H1 (cell line): Measurements from ENCODE around the gene AGBL1. TPM values are rescaled to one million over a fixed set of nuclear protein-coding genes. Genes with fewer than 3 reads are reported as not detected.

Experiments used
- CTCF ChIA-PET: fragments of 300-600 bp; sonication (Branson Sonifier 250); formaldehyde crosslinking; loops from one replicate; lab custom pipeline; 2021; ENCODE audit not compliant: partially characterized antibody; lab: Charles Lee
- POLR2A ChIA-PET: fragments of 300-600 bp; sonication (Branson Sonifier 250); formaldehyde crosslinking; loops from one replicate; lab custom pipeline; 2021; ENCODE audit warnings: inconsistent platforms; ENCODE audit not compliant: partially characterized antibody; lab: Charles Lee
- DNase-seq, 2 experiments: peaks; one replicate each; pipeline versions ENCODE4 v3.0.0 to v3.0.0-alpha.2; 2010 to 2022; ENCODE audit warnings: low spot score in 2 of 2, low read depth in 1 of 2, mixed read lengths in 1 of 2
- FAIRE-seq: peaks from 2 replicates; lab custom pipeline; 2011; peaks lifted over from hg19 to GRCh38; lab: Jason Lieb, UNC
- H2AFZ ChIP-seq: 2 replicates; pipeline ENCODE4 v1.8.1; 2012; ENCODE audit warnings: low read length, inconsistent platforms
- H2AK5ac ChIP-seq: 2 replicates; pipeline ENCODE4 v1.6.1; 2013; ENCODE audit warnings: low read depth, low read length
- H2BK120ac ChIP-seq: replicated peaks from 2 replicates; pipeline ENCODE3; 2013; ENCODE audit warnings: low read depth, low read length, inconsistent platforms
- H2BK12ac ChIP-seq: 2 replicates; pipeline ENCODE4 v1.6.1; 2013; ENCODE audit warnings: low read depth, low read length
- H2BK15ac ChIP-seq: 2 replicates; pipeline ENCODE4 v1.6.1; 2013; ENCODE audit warnings: low read length
- H2BK20ac ChIP-seq: 2 replicates; pipeline ENCODE4 v1.6.1; 2013; ENCODE audit warnings: low read length
- H2BK5ac ChIP-seq: 2 replicates; pipeline ENCODE4 v1.6.1; 2013; ENCODE audit warnings: low read depth, low read length
- H3K14ac ChIP-seq: 2 replicates; pipeline ENCODE4 v1.6.1; 2013; ENCODE audit warnings: inconsistent platforms; ENCODE audit not compliant: insufficient read length
- H3K18ac ChIP-seq: 2 replicates; pipeline ENCODE4 v1.6.1; 2013; ENCODE audit warnings: low read length; ENCODE audit errors: extremely low read depth
- H3K23ac ChIP-seq: 2 replicates; pipeline ENCODE4 v1.6.1; 2013; ENCODE audit warnings: inconsistent platforms; ENCODE audit not compliant: insufficient read length
- H3K23me2 ChIP-seq: 2 replicates; pipeline ENCODE4 v1.6.1; 2013; ENCODE audit warnings: low read depth, low read length
- H3K27ac ChIP-seq: 2 replicates; pipeline ENCODE4 v1.6.1; 2011; ENCODE audit warnings: low read depth, low read length, inconsistent platforms
- H3K27me3 ChIP-seq, 4 experiments: replicated peaks in 1 of 4; 1 replicate in 1 of 4; 2 replicates in 3 of 4; pipeline versions ENCODE4 v1.6.1 to v1.8.1; 2011 to 2013; ENCODE audit warnings: low read length in 3 of 4, mild to moderate bottlenecking in 3 of 4, inconsistent platforms in 2 of 4, mixed read lengths in 2 of 4, moderate library complexity in 1 of 4; ENCODE audit not compliant: control insufficient read depth in 3 of 4, insufficient read depth in 3 of 4; ENCODE audit errors: extremely low read depth in 1 of 4
- H3K36me3 ChIP-seq, 4 experiments: 2 replicates each; pipeline versions ENCODE4 v1.6.1 to v1.8.1; 2011 to 2013; ENCODE audit warnings: mild to moderate bottlenecking in 4 of 4, low read length in 3 of 4, moderate library complexity in 2 of 4, control low read depth in 1 of 4, inconsistent platforms in 1 of 4; ENCODE audit not compliant: insufficient read depth in 4 of 4, control insufficient read depth in 2 of 4
- H3K4ac ChIP-seq: replicated peaks from 2 replicates; pipeline ENCODE3; 2013; ENCODE audit warnings: low read length, low read depth, mixed read lengths, inconsistent platforms; ENCODE audit not compliant: insufficient read length
- H3K4me1 ChIP-seq, 4 experiments: replicated peaks in 1 of 4; 1 replicate in 1 of 4; 2 replicates in 3 of 4; pipeline versions ENCODE4 v1.6.1 to v1.8.1; 2011 to 2013; ENCODE audit warnings: low read length in 3 of 4, inconsistent platforms in 2 of 4, mixed read lengths in 1 of 4; ENCODE audit not compliant: insufficient read depth in 4 of 4, control insufficient read depth in 3 of 4
- H3K4me2 ChIP-seq, 2 experiments: 2 replicates each; pipeline versions ENCODE4 v1.6.1 to v1.8.1; 2011 to 2013; ENCODE audit warnings: low read depth in 2 of 2, low read length in 2 of 2, control low read depth in 1 of 2, inconsistent platforms in 1 of 2, mild to moderate bottlenecking in 1 of 2; ENCODE audit not compliant: insufficient read depth in 1 of 2
- H3K4me3 ChIP-seq, 4 experiments: fragments of 200-600, 300-600 bp in 1 of 4; sonication (generic), shearing (Covaris generic), sonication (Bioruptor Twin) in 1 of 4; 2 replicates each; pipeline versions ENCODE4 v1.5.1 to v1.8.1; 2011 to 2016; ENCODE audit warnings: low read length in 4 of 4, low read depth in 3 of 4, control low read depth in 2 of 4, inconsistent platforms in 2 of 4, mild to moderate bottlenecking in 2 of 4, mixed read lengths in 1 of 4, moderate library complexity in 1 of 4; ENCODE audit not compliant: insufficient read depth in 2 of 4; ENCODE audit errors: extremely low read depth in 1 of 4
- H3K56ac ChIP-seq: replicated peaks from 2 replicates; pipeline ENCODE3; 2013; ENCODE audit warnings: low read depth, mild to moderate bottlenecking, mixed read lengths, low read length, inconsistent platforms; ENCODE audit not compliant: insufficient read length
- H3K79me1 ChIP-seq: 2 replicates; pipeline ENCODE4 v1.6.1; 2013; ENCODE audit warnings: low read depth, low read length, control low read depth
- H3K79me2 ChIP-seq, 2 experiments: 2 replicates each; pipeline versions ENCODE4 v1.6.1 to v1.8.1; 2012 to 2013; ENCODE audit warnings: low read length in 2 of 2, mild to moderate bottlenecking in 2 of 2, inconsistent platforms in 1 of 2; ENCODE audit not compliant: insufficient read depth in 2 of 2, control insufficient read depth in 1 of 2
- H3K9ac ChIP-seq, 4 experiments: replicated peaks in 1 of 4; 1 replicate in 1 of 4; 2 replicates in 3 of 4; pipeline versions ENCODE4 v1.6.1 to v1.8.1; 2011 to 2013; ENCODE audit warnings: low read depth in 3 of 4, low read length in 3 of 4, control low read depth in 2 of 4, mild to moderate bottlenecking in 2 of 4, moderate library complexity in 2 of 4, inconsistent platforms in 1 of 4; ENCODE audit errors: extremely low read depth in 1 of 4
- H3K9me3 ChIP-seq, 2 experiments: 2 replicates each; pipeline versions ENCODE4 v1.6.1 to v1.8.1; 2012 to 2013; ENCODE audit warnings: mild to moderate bottlenecking in 2 of 2, moderate library complexity in 2 of 2, control low read depth in 1 of 2, inconsistent platforms in 1 of 2, low read depth in 1 of 2, low read length in 1 of 2, mixed read lengths in 1 of 2; ENCODE audit not compliant: insufficient read depth in 2 of 2
- H4K20me1 ChIP-seq, 2 experiments: replicated peaks in 1 of 2; 2 replicates each; pipeline versions ENCODE3 to v1.8.1; 2011 to 2013; ENCODE audit warnings: inconsistent platforms in 2 of 2, low read length in 2 of 2, mild to moderate bottlenecking in 1 of 2; ENCODE audit not compliant: insufficient read depth in 2 of 2, control insufficient read depth in 1 of 2
- H4K5ac ChIP-seq: 2 replicates; pipeline ENCODE4 v1.6.1; 2013; ENCODE audit warnings: low read length, low read depth, mixed read lengths, inconsistent platforms; ENCODE audit not compliant: insufficient read length
- H4K8ac ChIP-seq: 2 replicates; pipeline ENCODE4 v1.8.0; 2013; ENCODE audit warnings: mild to moderate bottlenecking, moderate library complexity, low read length, inconsistent platforms; ENCODE audit not compliant: insufficient read depth; ENCODE audit errors: extremely low read depth
- H4K91ac ChIP-seq: replicated peaks from 2 replicates; pipeline ENCODE3; 2013; ENCODE audit warnings: low read length, mixed read lengths, inconsistent platforms; ENCODE audit not compliant: insufficient read length
- CBX5 ChIP-seq: fragments of 300-800, 300-1000 bp; sonication (generic); IDR thresholded peaks from 2 replicates; pipeline ENCODE4 v1.7.1; 2016; ENCODE audit warnings: antibody characterized with exemption, low read length, low read depth
- FOSL1 ChIP-seq: IDR thresholded peaks from 2 replicates; pipeline ENCODE4 v1.6.1; 2011; ENCODE audit warnings: mild to moderate bottlenecking, low read depth, low read length, moderate library complexity; ENCODE audit not compliant: insufficient read depth
- GABPA ChIP-seq: IDR thresholded peaks from 2 replicates; pipeline ENCODE4 v1.6.1; 2011; ENCODE audit warnings: mild to moderate bottlenecking, low read length, moderate library complexity, borderline replicate concordance; ENCODE audit not compliant: insufficient read depth
- KDM1A ChIP-seq: fragments of 200-600, 300-600 bp; sonication (generic); IDR thresholded peaks from 2 replicates; pipeline ENCODE4 v1.7.1; 2016; ENCODE audit warnings: mild to moderate bottlenecking, low read length, borderline replicate concordance
- NRF1 ChIP-seq: IDR thresholded peaks from 2 replicates; pipeline ENCODE4 v1.6.1; 2011; ENCODE audit warnings: mild to moderate bottlenecking, low read depth, low read length, improper control_type of control experiment
- RAD21 ChIP-seq, 2 experiments: IDR thresholded peaks in 1 of 2; conservative IDR thresholded peaks in 1 of 2; 2 replicates each; pipeline ENCODE4 v1.6.1; 2011; ENCODE audit warnings: low read depth in 2 of 2, low read length in 2 of 2, improper control_type of control experiment in 1 of 2, inconsistent platforms in 1 of 2, mild to moderate bottlenecking in 1 of 2, moderate library complexity in 1 of 2
- RFX5 ChIP-seq: IDR thresholded peaks from 2 replicates; pipeline ENCODE4 v1.6.1; 2011; ENCODE audit warnings: low read depth, low read length, improper control_type of control experiment, borderline replicate concordance
- SIX5 ChIP-seq: IDR thresholded peaks from 2 replicates; pipeline ENCODE4 v1.6.1; 2011; ENCODE audit warnings: mild to moderate bottlenecking, low read depth, low read length
- SP4 ChIP-seq: IDR thresholded peaks from 2 replicates; pipeline ENCODE4 v1.6.1; 2012; ENCODE audit warnings: low read length, inconsistent platforms
- SUZ12 ChIP-seq: fragments of 200-600 bp; sonication (generic); IDR thresholded peaks from 2 replicates; pipeline ENCODE4 v1.6.1; 2012; ENCODE audit warnings: mild to moderate bottlenecking, inconsistent platforms, low read length, moderate library complexity, mixed read lengths
- TAF1 ChIP-seq: IDR thresholded peaks from 2 replicates; pipeline ENCODE4 v1.6.1; 2011; ENCODE audit warnings: mild to moderate bottlenecking, low read depth, low read length
- TCF12 ChIP-seq: IDR thresholded peaks from 2 replicates; pipeline ENCODE4 v1.6.1; 2011; ENCODE audit warnings: low read depth, mild to moderate bottlenecking, low read length
- TEAD4 ChIP-seq: IDR thresholded peaks from 2 replicates; pipeline ENCODE4 v1.6.1; 2012; ENCODE audit warnings: low read depth, low read length, inconsistent platforms, mixed read lengths
- WGBS, 2 experiments: shearing (Covaris generic) in 1 of 2; methylation state at CpG; one replicate each; pipeline versions ENCODE4 v1.1.6 to v1.1.7; 2013 to 2015; ENCODE audit warnings: low lambda C conversion rate in 2 of 2, mixed read lengths in 2 of 2, inconsistent platforms in 1 of 2, low coverage in 1 of 2, missing lambda C conversion rate in 1 of 2; ENCODE audit not compliant: insufficient replicate concordance in 2 of 2, insufficient coverage in 1 of 2, insufficient read length in 1 of 2; ENCODE audit errors: extremely low coverage in 1 of 2, missing lambda C conversion rate in 1 of 2; 5-methylcytosine and 5-hydroxymethylcytosine counted together
- polyA plus RNA-seq, 7 experiments: library from polyadenylated mRNA; depleted of rRNA in 3 of 7; stranded (reverse) in 5 of 7; unstranded in 2 of 7; fragments of >200 nt in 5 of 7; fragments of 200-250 nt in 2 of 7; gene quantifications; 1 replicate in 5 of 7; 2 replicates in 1 of 7; 4 replicates in 1 of 7; pipeline versions ENCODE4 v1.2.1 to v1.2.3, GENCODE V29; 2011 to 2013; ENCODE audit warnings: missing spikeins in 2 of 7, mixed read lengths in 2 of 7
- total RNA-seq: library from RNA; stranded (reverse); fragmentation: NEBNext Ultra II Directional; extraction: Animal tissue kit (Norgen Biotek cat#: 25700); gene quantifications from 2 replicates; pipeline ENCODE4 v1.2.1, GENCODE V29; 2021

AGBL1 gene
- total and polyA plus RNA-seq, 2 of the 8 experiments (the other 6 are each of a cell fraction or from before 2014, with no cell fraction given), result not detected

DNA sequence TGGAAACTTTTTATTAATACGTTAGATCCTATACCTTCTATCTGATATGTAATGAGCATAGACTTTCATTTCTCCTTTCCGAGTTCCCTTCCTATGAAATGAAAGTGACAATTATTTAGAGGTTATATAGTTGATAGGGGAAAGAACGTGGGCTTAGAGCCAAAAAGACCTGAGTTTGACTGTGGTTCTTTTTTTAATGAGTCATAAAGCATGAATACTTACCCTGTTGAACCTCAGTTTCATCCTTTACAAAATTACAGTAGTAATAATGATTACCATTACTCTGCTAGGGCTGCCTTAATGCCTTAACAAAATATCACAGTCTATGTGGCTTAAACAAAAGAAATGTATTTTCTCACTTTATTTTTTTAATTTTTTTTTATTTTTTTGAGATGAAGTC is 75.9 kb downstream of the AGBL1 start:
- Histone ChIP-seq H3K18ac (no peak overlapping the region), H3K9me3 (no peaks in the 10 kb centered on the region), H2BK120ac (no peak overlapping the region), H3K23me2 (no peaks in the 10 kb centered on the region), H4K20me1 (no peaks in the 10 kb centered on the region), H3K79me2 (no peaks in the 10 kb centered on the region), H3K4me2 (no peak overlapping the region), H4K8ac (no peak overlapping the region), H2BK15ac (no peak overlapping the region), H3K23ac (no peak overlapping the region), H2BK5ac (no peak overlapping the region), H4K5ac (no peak overlapping the region), H3K4me1 (no peaks in the 10 kb centered on the region), H2AFZ (no peak overlapping the region), H3K9ac (no peak overlapping the region), H3K79me1 (no peaks in the 10 kb centered on the region), H3K36me3 (no peaks in the 10 kb centered on the region), H3K4ac (no peak overlapping the region), H3K27ac (no peak overlapping the region), H3K56ac (no peak overlapping the region), H3K4me3 (no peak overlapping the region), H2BK20ac (no peak overlapping the region), H3K14ac (no peak overlapping the region), H3K27me3 (no peaks in the 10 kb centered on the region), H2AK5ac (no peak overlapping the region), H4K91ac (no peak overlapping the region), H2BK12ac (no peak overlapping the region)
- no peak for FAIRE-seq
- ChIA-PET CTCF (no interaction called here), POLR2A (interaction anchor here (1.1 kb wide), 1 partner anchor 9 kb away, joined by 3 read pairs; no protein-coding TSS in a partner anchor)
- DNase-seq, result no peak
- TF ChIP-seq RFX5 (no peak), CBX5 (no peak), RAD21 (IDR thresholded peaks at IDR 0.05 in 1 of 2, conservative IDR thresholded peaks at IDR 0.05 in 1 of 2; ENCODE audit: low read depth in 2 of 2, low read length in 2 of 2) (no peak), SUZ12 (no peak), KDM1A (no peak), NRF1 (no peak), TCF12 (no peak), TEAD4 (no peak), SIX5 (no peak), FOSL1 (no peak), SP4 (no peak), TAF1 (no peak), GABPA (no peak)
- WGBS, 2 experiments, result 94% methylated on average over 3 of the region's 3 CpGs; no CpG with 5 or more reads in 1 of the 2 experiments
